ENCODE results near the gene DYRK4.

- no peak for TF ChIP-seq CTCF (conservative IDR thresholded peaks at IDR 0.05 in 1 of 2, IDR thresholded peaks at IDR 0.05 in 1 of 2; ENCODE audit: low read depth in 1 of 2, low read length in 2 of 2)
- TF ChIP-seq EZH2 (IDR thresholded peaks at IDR 0.05; ENCODE audit: low read length, missing control alignments), result no peak
These were observed 68.3 kb downstream of the DYRK4 start for GRCh38 chr12:4630262-4630661.
